GM19035 (cell line): ENCODE results near the gene KRT27.
A peak's percentile ranks its signal among the peaks of the same experiment; 100 is the strongest.

Source experiments
- ATAC-seq: cut with Tn5 transposase; IDR thresholded peaks from one replicate; pipeline ENCODE4 v1.9.1; 2021; ENCODE audit not compliant: unreplicated experiment

Gene KRT27

GRCh38 chr17:40810494-40810893, 28.1 kb upstream of the KRT27 start:
- no peak for ATAC-seq

- ATAC-seq = no peak
These were observed 27.5 kb upstream of the KRT27 start for GRCh38 chr17:40809721-40810421.

DNA sequence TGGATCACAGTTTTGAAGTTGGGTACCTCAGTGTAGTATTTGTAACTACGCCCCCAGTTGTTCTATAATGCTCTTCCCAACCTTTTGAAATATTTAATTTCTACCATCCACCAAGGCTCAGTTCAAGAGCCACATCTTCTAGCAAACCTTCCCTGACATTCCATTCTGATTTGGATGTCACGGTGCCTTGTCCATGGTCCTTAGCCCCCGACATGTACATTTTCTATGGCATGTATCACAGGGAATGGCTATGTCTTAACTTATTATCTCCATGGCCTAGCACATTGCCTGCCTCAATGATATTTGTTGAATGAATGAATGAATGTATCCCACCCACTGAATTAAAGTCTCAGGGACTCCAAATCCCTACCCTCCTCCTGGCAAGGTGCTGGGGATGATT, 23.8 kb upstream of the KRT27 start:
- no peak for ATAC-seq

DNA sequence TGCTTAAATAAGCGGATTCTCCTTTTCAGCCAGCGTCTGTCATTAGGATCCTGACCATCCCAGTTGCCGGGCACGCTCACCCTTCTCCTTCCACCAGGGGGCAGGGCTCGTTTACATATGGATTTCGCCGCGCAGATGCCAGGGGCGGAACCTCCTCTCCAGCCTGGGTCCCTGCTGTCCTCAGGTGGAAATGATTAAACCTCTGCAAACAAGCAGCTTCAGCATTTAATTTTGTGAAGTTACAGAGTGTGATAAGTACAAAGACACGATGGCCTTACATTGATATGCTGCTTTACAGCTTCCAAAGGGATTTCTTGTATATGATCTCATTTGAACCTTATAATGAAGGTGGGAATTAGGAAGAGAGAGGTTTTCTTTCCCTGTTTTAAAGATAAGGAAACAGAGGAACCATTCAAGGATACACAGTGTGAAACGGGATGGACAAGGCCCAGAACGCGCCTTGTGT, 21.3 kb upstream of the KRT27 start:
- peak; percentile 58 for ATAC-seq

DNA sequence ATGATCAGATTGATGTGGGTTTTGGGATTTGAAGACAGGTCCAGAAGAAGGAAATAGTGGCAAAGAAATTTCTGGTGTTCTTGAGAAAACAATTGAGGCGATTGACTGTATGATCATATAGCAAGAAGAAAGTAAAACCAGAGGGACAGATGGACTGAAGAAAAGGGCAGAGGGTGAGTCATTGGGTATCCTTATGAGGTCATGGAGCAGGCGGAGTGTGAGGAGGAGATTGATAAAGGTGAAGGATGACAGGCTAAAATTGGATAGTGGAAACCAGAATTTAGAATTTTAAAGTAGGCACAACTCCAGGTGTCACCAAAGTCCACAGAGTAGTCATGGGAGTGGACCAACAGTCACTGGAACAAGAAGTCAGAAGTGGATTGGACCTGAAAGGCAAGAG, 18.8 kb upstream of the KRT27 start:
- no peak for ATAC-seq

DNA sequence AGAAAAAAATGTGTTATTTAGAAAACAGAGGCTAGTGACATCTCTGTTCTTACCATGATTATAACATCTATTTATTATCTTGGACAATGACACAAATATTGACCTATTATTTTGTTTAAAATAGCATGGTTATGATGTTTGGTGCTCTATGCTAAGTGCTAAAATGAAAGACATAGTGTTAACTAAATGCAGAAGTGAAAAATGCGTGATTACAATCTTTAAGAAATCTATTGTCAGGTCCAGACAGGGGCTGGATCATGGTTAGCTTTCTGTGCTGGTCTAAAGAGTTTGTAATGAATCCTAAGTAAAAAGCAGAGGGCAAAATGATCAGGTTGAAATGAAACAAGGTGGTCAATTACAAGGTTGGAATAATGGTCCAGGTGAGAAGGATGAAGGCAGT, 18.0 kb upstream of the KRT27 start:
- no peak for ATAC-seq

DNA sequence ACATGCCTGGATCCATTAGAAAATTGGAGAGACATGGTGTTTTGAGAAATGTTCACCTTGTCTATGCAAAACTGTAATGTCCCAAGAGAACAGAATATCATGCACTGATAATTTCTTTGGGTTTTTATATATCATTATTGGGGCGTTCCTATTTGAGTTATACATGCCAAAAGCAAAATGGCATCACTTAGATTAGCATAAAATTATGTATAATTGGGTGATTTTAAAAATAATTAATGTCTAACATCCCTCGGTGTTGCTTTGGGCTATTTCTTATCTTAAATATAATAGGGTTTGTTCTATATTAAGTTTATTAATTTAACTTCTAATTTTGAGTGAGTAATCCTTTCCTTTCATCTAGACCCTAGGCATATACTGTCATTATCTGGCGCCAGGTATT, 17.5 kb upstream of the KRT27 start, which contains the start of gene KRT28:
TSS of gene KRT28 (minus strand) at position 101 of the 400 bp plus-strand sequence. CDS start at position 35, 66 bp downstream.
- ATAC-seq = no peak

GRCh38 chr17:40796846-40797245, 14.5 kb upstream of the KRT27 start:
- no peak for ATAC-seq

DNA sequence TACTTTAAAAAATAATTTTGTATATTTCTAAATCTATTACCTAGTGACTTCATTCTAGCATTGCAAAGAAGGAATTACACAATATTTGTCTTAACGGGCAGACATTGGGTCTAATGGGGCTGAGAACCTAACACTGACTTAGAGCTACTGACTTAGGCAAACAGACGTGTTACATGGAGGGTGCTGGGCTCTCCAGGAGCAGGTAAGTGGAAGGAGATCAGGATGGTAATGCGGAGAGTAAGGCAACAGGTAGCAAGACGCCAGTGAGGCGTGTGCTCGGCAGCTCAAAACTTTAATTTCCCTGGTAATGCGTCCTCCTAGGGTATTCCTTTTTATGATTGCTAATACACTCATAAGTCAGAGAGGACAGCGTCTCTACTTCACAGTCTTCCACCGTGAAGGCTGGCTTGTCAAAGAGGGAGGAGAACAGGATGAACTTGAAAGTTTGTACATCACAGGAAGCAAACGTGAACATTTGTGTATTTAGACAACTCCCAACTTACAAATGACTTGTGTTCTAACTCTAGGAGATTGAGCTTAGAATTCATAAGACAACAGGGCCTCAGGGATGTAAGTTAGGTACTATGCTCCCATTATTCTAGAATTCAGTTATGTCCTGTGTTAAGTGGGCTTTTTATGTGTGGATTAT, 12.8 kb upstream of the KRT27 start:
- no peak for ATAC-seq

DNA sequence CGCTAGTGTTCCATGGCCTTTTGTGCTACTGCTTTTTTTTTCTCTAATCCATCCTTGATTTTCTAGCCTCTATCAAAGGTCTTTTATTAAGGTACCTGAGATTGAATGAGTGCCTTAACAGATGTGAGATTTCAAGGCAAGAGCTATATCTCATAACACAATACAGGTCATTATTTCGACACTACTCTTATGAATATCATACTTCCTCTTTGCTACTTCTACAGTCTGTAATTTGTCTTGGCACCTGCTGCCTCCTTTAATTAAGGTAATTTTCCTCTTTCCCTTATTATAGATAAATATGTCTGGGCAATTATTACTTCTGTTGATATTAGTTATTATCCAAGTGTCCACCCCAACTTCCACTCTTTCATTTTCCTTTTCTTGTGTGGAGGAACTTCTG, 12.1 kb upstream of the KRT27 start:
- ATAC-seq = no peak

GRCh38 chr17:40793832-40794231, 11.5 kb upstream of the KRT27 start:
- ATAC-seq = no peak

- ATAC-seq = no peak
These were observed 9.6 kb upstream of the KRT27 start for GRCh38 chr17:40791787-40792436.

GRCh38 chr17:40791111-40791510, 8.8 kb upstream of the KRT27 start:
- no peak for ATAC-seq

- ATAC-seq = no peak
These were observed 3.0 kb downstream of the KRT27 start for GRCh38 chr17:40779181-40779909.

DNA sequence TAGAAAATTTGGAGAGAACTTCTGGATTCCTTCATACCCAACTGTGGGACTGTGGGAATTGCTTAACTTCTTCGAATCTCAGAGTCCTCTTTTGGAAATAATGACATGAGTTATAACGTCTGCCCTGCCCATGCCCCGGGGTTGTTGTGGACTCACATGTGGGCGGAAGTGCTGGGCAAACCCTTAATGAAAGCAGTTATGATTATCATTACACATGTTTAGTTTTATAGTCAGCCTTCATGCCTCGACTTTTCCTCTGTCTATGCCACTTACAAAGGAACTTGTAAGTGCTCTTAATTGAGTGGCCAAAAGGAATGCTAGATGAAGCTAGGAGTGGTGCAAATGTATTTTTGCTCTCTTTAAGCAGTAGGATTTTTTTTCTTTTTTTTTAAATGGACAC, 3.9 kb downstream of the KRT27 start:
- ATAC-seq = no peak

GRCh38 chr17:40777971-40778370, 4.4 kb downstream of the KRT27 start:
- no peak for ATAC-seq

- no peak for ATAC-seq
These were observed 4.9 kb downstream of the KRT27 start for GRCh38 chr17:40777459-40777858.

DNA sequence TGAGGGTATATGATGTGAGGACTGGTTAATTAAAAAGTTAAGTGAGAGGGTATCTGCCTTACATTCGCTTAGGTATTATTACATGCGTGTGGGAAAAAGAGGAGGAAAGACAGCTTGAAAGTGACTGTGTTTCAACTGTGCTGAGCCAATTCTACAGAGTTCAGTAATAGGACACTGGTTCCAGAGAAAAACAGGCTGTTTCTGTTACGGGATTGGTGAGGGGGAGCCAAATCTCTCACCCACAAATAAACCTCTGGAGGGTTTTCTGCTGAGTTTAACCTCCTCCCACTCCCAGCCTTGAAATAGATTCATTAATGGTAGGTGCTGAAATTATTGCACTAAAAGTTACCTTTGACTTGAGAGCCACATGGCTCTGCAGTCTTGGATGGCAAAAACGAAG, 6.4 kb downstream of the KRT27 start:
- ATAC-seq = no peak

DNA sequence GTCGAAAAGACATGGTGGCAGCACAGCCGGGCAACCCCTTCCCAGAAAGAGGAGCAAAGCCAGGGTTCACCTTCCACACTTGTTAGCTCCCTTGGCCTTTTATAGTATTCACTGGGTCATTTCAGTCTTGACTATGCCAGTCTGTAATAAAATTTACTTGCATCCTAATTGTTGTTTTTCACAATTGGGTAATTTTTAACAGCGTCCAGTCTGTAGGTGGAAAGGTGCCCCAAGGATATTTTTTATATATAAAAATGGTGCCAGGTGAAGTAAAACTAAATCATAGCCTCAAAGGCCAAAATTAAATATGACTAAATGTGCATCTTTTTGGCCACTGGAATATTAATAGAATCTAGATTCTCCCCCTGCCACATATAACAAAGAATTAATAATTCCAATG, 10.2 kb downstream of the KRT27 start, which contains the start of gene KRT26:
TSS of gene KRT26 (minus strand) at position 101 of the 400 bp plus-strand sequence. CDS start at position 13, 88 bp downstream.
- ATAC-seq = no peak

- no peak for ATAC-seq
These were observed 16.7 kb downstream of the KRT27 start for GRCh38 chr17:40765657-40766056.

GRCh38 chr17:40763752-40764151, 18.6 kb downstream of the KRT27 start:
- ATAC-seq = no peak
